Gastrocnemius medialis (tissue), 4 donors: Measurements from ENCODE around the gene PDE5A. TPM values are rescaled to one million over a fixed set of nuclear protein-coding genes. Genes with fewer than 3 reads are reported as not detected.

Source experiments
- ATAC-seq, 2 donors: fragments of 150-250 bp; one replicate each; pipeline ENCODE4 v1.9.1; 2016
- DNase-seq, 2 donors: peaks; one replicate each; pipeline ENCODE4 v3.0.0-alpha.2; 2019
- H3K27ac ChIP-seq, 4 donors: fragments of 200-600 bp; sonication (generic); 1 replicate in 1 of 4; 2 replicates in 3 of 4; pipeline ENCODE4 v1.5.1; 2016 to 2018; ENCODE audit warnings: mild to moderate bottlenecking in 2 of 4, moderate library complexity in 1 of 4
- H3K27me3 ChIP-seq, 3 donors: fragments of 200-600 bp; sonication (generic) in 2 of 3; 1 replicate in 1 of 3; 2 replicates in 2 of 3; pipeline versions ENCODE4 v1.5.1 to v1.6.0; 2016 to 2019; ENCODE audit warnings: mild to moderate bottlenecking in 1 of 3, moderate library complexity in 1 of 3
- H3K36me3 ChIP-seq, 2 donors: fragments of 200-600 bp; sonication (generic) in 1 of 2; one replicate each; pipeline ENCODE4 v1.5.1; 2017 to 2018
- H3K4me1 ChIP-seq, 2 donors: fragments of 200-600 bp; sonication (generic) in 1 of 2; one replicate each; pipeline ENCODE4 v1.5.1; 2016 to 2017; ENCODE audit warnings: mild to moderate bottlenecking in 2 of 2
- H3K4me3 ChIP-seq, 4 donors: fragments of 200-600 bp; sonication (generic) in 3 of 4; 1 replicate in 1 of 4; 2 replicates in 3 of 4; pipeline ENCODE4 v1.5.1; 2016 to 2019; ENCODE audit warnings: mild to moderate bottlenecking in 2 of 4
- H3K9me3 ChIP-seq, 3 donors: fragments of 200-600 bp; sonication (generic) in 2 of 3; 1 replicate in 1 of 3; 2 replicates in 2 of 3; pipeline ENCODE4 v1.5.1; 2016 to 2019
- POLR2A ChIP-seq, 2 donors: fragments of 450-650 bp; IDR thresholded peaks; one replicate each; pipeline ENCODE4 v1.6.1; 2017; ENCODE audit warnings: antibody characterized with exemption in 2 of 2, mild to moderate bottlenecking in 2 of 2, moderate library complexity in 2 of 2
- in situ Hi-C, 4 donors: fragments of 200-750 bp; cut with MboI; loops; one replicate each; pipeline versions ENCODE4 v1.15.0 to v1.8.0; 2017; ENCODE audit warnings: low sequenced_read_pairs in 4 of 4
- intact Hi-C: fragments of 100-400 bp; cut with DNase I; formaldehyde crosslinking; loops from one replicate; pipeline ENCODE4 v1.15.1; 2023; ENCODE audit warnings: low total_unique reads
- total RNA-seq, 4 donors: library from RNA; depleted of rRNA; stranded (reverse); fragments of >200 nt; gene quantifications; one replicate each; pipeline versions ENCODE4 v1.1.0 to v1.2.3, GENCODE V29; 2016
- TF ChIP-seq, protein P1 (sequence below), 5 experiments: fragments of 450-650 bp in 3 of 5; fragments of 200-600 bp in 2 of 5; sonication (generic) in 2 of 5; IDR thresholded peaks in 4 of 5; conservative IDR thresholded peaks in 1 of 5; 1 replicate in 4 of 5; 2 replicates in 1 of 5; pipeline ENCODE4 v1.5.1; 2016 to 2019; ENCODE audit warnings: antibody characterized with exemption in 5 of 5, mild to moderate bottlenecking in 3 of 5, moderate library complexity in 3 of 5

Gene PDE5A
- total RNA-seq, 4 donors from 2014 or later, result 5.5 to 9.9 (median 6.0) TPM

DNA sequence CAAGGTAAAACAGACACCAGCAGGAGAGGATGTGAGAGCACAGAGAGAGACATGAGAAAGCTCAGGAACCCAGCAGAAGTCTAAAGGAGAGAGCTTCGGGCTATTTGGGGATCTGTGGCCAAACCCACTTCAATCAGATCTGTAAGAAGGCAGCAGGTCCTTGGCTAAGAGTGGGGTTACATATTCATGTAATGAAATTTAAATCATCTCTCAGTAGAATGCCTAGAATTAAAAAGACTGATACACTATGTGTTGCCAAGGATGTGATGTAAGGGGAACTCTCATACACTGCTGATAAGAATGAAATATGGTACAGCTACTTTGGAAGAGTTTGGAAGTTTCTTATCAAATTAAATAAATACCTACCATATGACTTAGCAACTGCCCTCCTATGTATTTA is 35.8 kb downstream of the PDE5A start:
- intact Hi-C loops (no loop called here), in situ Hi-C loops (no loop called here)
- TF ChIP-seq, protein P1, sequence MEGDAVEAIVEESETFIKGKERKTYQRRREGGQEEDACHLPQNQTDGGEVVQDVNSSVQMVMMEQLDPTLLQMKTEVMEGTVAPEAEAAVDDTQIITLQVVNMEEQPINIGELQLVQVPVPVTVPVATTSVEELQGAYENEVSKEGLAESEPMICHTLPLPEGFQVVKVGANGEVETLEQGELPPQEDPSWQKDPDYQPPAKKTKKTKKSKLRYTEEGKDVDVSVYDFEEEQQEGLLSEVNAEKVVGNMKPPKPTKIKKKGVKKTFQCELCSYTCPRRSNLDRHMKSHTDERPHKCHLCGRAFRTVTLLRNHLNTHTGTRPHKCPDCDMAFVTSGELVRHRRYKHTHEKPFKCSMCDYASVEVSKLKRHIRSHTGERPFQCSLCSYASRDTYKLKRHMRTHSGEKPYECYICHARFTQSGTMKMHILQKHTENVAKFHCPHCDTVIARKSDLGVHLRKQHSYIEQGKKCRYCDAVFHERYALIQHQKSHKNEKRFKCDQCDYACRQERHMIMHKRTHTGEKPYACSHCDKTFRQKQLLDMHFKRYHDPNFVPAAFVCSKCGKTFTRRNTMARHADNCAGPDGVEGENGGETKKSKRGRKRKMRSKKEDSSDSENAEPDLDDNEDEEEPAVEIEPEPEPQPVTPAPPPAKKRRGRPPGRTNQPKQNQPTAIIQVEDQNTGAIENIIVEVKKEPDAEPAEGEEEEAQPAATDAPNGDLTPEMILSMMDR (IDR thresholded peaks at IDR 0.05 in 4 of 5, conservative IDR thresholded peaks at IDR 0.05 in 1 of 5), result no peak
- TF ChIP-seq POLR2A (IDR thresholded peaks at IDR 0.05), result no peak
- Histone ChIP-seq H3K27me3 (no peaks in the 10 kb centered on the region), H3K27ac (peak overlapping the region; percentile 20 to 55 (median 28)), H3K36me3 (no peaks in the 10 kb centered on the region), H3K4me3 (no peak overlapping the region), H3K9me3 (no peaks in the 10 kb centered on the region), H3K4me1 (peaks cover 43% of the 10 kb centered on the region in 2 donors)
- ATAC-seq (no peak), DNase-seq (no peak)

- Histone ChIP-seq H3K27me3 (no peaks in the 10 kb centered on the region), H3K27ac (peak overlapping the region; percentile 64 to 76 (median 72)), H3K36me3 (no peaks in the 10 kb centered on the region), H3K4me1 (peaks cover 34 to 35% of the 10 kb centered on the region in 2 donors), H3K4me3 (no peak overlapping the region), H3K9me3 (no peaks in the 10 kb centered on the region)
- intact Hi-C loops, result loop anchor here (2.0 kb wide), 1 partner anchor 40 kb away; the partner anchor contains the start of gene PDE5A
- ATAC-seq (peak; percentile 99), DNase-seq (no peak)
- TF ChIP-seq POLR2A (IDR thresholded peaks at IDR 0.05), result no peak
- TF ChIP-seq, protein P1 (IDR thresholded peaks at IDR 0.05 in 4 of 5, conservative IDR thresholded peaks at IDR 0.05 in 1 of 5), result no peak
- in situ Hi-C loops, result no loop called here
Observed at GRCh38 chr4:119589165-119589564, 39.4 kb downstream of the PDE5A start.

- DNase-seq (no peak), ATAC-seq (no peak)
- H3K27ac ChIP-seq, result peak overlapping the region in 3 of 4 donors; percentile 64 to 76 (median 74)
- H3K36me3 ChIP-seq, result no peaks in the 10 kb centered on the region
- in situ Hi-C loops, result no loop called here
- peaks cover 29 to 33% of the 10 kb centered on the region in 2 donors for H3K4me1 ChIP-seq
- H3K27me3 ChIP-seq, result no peaks in the 10 kb centered on the region
- H3K9me3 ChIP-seq, result no peaks in the 10 kb centered on the region
- TF ChIP-seq POLR2A (IDR thresholded peaks at IDR 0.05), result no peak
- TF ChIP-seq, protein P1 (IDR thresholded peaks at IDR 0.05 in 4 of 5, conservative IDR thresholded peaks at IDR 0.05 in 1 of 5), result no peak
- no peak overlapping the region for H3K4me3 ChIP-seq
- intact Hi-C loops, result loop anchor here (2.0 kb wide), 1 partner anchor 41 kb away; the partner anchor contains the start of gene PDE5A
Observed at GRCh38 chr4:119587796-119588195, 40.8 kb downstream of the PDE5A start.

- Histone ChIP-seq H3K36me3 (no peaks in the 10 kb centered on the region), H3K4me1 (peaks cover 25 to 28% of the 10 kb centered on the region in 2 donors), H3K9me3 (no peaks in the 10 kb centered on the region), H3K27me3 (no peaks in the 10 kb centered on the region), H3K27ac (no peak overlapping the region), H3K4me3 (no peak overlapping the region)
- TF ChIP-seq, protein P1 (IDR thresholded peaks at IDR 0.05 in 4 of 5, conservative IDR thresholded peaks at IDR 0.05 in 1 of 5), result no peak
- no peak for TF ChIP-seq POLR2A (IDR thresholded peaks at IDR 0.05)
- ATAC-seq (no peak), DNase-seq (no peak)
- in situ Hi-C loops (no loop called here), intact Hi-C loops (no loop called here)
Observed at GRCh38 chr4:119585771-119586170, 42.8 kb downstream of the PDE5A start.
